HG03139 (cell line): ENCODE data around the gene ACSM5.
"Not testable (repeated sequence)": the region's sequence is repeated elsewhere in the genome, so short reads cannot be mapped to it uniquely, and the experiment has no call there.

Experiments used
- ATAC-seq: cut with Tn5 transposase; IDR thresholded peaks from one replicate; pipeline ENCODE4 v1.9.1; 2021; ENCODE audit not compliant: unreplicated experiment

ACSM5 gene

GRCh38 chr16:20398603-20399002, 10.7 kb upstream of the ACSM5 start:
- no peak for ATAC-seq

GRCh38 chr16:20399185-20399584, 10.1 kb upstream of the ACSM5 start:
- ATAC-seq = no peak

- ATAC-seq = no peak
Observed at GRCh38 chr16:20401066-20401465, 8.3 kb upstream of the ACSM5 start.

DNA sequence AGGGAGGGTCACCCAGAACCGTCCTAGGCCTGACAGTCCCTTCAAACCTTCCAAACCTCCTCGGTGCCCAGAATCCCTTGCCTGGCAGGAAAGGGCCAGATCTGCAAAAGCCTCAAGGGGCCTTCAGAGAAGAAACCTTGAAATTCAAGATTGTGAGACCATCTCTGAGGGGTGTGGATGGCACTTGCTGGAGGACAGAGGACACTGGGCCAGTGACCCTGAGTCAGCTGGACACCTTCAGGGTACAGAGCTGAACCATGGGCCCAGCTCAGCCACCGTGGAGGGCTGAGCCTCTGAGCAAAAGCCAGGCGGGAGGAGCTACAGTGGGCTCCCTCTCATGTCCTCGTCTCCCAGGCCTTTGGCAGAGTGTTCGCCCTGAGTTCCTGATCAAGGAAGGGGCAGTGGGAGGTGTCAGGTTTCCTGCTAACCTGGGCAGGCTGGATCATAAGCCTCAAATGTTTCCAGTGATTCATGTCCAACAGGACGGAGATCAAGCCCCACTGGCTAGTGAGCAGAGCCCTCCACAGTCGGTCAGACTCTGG, 7.8 kb upstream of the ACSM5 start:
- ATAC-seq = no peak

- ATAC-seq = no peak
Observed at GRCh38 chr16:20402651-20403050, 6.7 kb upstream of the ACSM5 start.

DNA sequence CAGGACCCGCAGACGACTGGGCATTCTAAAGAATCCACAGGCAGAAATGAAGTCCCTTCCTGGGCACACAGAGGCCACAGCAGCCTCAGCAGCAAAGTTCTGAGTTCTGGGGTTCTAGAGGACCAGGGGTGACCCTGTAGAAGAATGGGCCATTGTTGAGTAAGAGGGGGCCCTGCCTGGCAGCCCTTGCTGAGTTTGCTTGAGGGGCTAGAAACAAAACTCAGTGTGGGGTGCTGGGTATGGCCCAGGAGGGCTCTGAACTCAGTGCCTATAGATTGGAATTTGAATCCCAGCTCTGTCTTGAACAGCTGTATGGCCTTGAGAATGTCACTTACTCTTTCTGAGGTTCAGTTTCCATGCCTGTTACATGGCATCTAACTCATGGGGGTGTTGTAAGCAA, 4.7 kb upstream of the ACSM5 start, which contains the start of gene PDILT:
Gene PDILT, minus strand, starts transcription at position 101 of the 400 bp plus-strand sequence. CDS start 5,437 bp downstream, outside the sequence.
- no peak for ATAC-seq

DNA sequence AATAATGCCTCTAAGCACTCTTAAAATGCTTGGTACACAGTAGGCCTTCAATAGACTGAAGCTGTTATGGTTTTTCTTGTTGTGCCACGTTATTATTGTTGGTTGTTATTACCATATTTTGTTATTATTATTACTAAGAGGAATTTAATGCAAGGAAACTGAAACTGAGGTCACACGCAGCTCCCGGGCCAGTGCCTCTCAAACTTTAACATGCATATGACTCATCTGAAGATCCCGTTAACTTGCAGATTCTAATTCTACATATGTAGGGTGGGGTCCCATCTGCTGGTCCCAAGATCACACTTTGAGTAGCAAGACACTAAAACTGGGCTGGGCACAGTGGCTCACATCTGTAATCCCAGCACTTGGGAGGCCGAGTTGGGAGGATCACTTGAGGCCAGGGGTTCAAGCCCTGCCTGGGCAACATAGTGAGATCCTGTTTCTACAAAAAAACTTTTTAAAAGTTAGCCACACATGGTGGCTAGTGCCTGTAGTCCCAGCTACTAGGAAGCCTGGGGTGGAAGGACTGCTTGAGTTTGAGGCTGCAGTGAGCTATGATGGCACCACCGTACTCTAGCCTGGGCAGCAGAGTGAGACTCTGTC, 888 bp downstream of the ACSM5 start:
- no peak for ATAC-seq

DNA sequence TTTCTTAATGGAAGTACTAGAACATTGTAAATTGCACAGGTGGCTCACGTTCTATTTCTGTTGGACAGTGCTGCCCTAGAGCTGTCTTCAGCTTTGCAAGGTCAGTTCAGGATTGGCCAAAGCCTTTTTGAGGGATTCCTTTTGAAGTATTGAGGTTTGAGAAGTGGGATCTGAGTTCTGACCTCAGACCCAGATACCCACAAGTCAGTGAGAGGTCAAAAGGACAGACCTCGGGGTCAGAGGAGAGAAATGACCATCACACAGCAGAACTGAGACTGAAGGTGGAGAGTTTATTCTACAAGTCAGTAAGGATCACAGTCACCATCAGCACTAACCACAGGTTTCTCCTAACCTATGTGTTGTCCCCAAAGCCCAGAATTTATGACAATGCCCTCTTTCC, 1.7 kb downstream of the ACSM5 start:
- no peak for ATAC-seq

DNA sequence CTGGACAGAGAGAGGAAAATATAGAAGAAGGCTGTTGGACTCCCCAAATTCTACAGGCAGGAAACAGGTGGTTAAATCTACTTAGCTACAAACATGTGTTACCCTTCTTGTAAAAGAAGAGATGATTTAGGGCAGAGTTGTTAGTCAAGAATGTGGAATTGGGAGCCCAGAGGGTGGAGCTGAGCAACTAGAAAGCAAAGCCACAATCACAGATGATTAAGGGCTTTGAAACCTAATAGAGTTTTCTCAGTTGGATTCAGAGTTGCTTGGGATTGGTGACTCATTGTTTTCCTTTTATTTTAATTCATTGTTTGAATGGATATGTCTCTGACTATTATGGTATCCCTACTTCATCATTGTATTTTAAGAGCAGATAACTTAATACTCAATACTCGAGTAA, 6.2 kb downstream of the ACSM5 start:
- ATAC-seq = no peak

DNA sequence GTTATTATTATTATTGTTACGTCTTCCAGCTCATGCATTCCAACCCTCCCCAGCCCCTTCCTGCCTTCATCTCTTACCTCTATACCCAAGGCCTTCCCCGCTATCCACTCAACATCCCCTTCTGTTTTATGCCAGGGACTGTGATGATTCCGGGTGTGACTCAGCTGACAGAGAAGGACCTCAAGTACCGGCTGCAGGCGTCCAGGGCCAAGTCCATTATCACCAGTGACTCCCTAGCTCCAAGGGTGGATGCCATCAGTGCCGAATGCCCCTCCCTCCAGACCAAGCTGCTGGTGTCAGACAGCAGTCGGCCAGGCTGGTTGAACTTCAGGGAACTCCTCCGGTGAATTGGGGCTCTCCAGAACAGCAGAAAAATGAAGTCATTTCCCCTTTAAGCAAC, 9.8 kb downstream of the ACSM5 start:
- not testable (repeated sequence) for ATAC-seq

- not testable (repeated sequence) for ATAC-seq
Observed at GRCh38 chr16:20421748-20422147, 12.4 kb downstream of the ACSM5 start.

DNA sequence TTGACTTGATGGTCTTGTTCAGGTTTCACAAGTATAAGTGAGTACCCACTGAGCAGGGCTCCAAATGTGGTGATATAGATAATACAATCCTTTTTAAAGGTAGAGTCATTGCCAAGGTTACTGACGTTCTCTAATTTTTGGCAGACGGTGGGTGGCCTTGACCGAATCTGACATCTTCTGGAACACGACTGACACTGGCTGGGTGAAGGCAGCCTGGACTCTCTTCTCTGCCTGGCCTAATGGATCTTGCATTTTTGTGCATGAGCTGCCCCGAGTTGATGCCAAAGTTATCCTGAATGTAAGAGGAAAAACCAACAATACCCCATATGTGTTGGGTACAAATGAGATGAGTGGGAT, 14.4 kb downstream of the ACSM5 start:
- not testable (repeated sequence) for ATAC-seq

- ATAC-seq = no peak
Observed at GRCh38 chr16:20424129-20424866, 15.0 kb downstream of the ACSM5 start.

DNA sequence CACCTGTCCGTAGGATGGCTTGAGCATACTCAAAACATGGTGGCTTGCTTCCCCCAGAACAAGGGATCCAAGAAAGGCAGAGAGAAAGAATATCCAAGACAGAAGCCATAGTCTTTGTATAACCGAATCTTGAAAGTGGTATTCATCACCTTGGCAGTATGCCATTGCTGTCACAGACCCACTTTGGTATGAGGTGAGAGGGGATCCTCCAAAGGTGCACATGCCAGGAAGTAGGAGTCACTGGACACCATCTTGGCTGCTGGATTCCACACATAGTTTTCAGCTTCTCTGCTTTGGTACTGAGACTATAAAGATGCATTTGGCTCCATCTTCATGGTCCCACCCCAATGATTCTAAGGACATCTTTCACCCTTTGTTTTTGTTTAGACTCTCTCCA, 18.1 kb downstream of the ACSM5 start:
- not testable (repeated sequence) for ATAC-seq

DNA sequence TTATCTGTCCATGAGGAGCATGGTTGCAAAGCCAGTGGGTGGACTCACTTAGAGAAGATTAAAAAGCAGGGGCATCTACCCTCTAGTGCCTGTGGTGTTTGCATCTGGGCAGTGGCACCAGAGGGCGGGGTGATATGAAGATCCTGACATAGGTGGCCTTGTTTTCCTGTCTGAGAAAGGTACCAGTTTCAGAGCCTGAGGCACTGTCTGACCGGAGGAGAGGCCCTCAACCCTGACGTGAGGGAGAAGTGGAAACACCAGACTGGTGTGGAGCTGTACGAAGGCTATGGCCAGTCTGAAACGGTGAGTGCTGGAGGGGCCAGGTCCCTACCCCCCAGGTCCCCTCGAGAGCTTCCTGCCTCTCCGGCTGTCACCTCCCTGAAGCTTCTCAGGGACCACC, 20.2 kb downstream of the ACSM5 start:
- not testable (repeated sequence) for ATAC-seq

GRCh38 chr16:20430480-20430879, 21.1 kb downstream of the ACSM5 start:
- ATAC-seq = not testable (repeated sequence)

DNA sequence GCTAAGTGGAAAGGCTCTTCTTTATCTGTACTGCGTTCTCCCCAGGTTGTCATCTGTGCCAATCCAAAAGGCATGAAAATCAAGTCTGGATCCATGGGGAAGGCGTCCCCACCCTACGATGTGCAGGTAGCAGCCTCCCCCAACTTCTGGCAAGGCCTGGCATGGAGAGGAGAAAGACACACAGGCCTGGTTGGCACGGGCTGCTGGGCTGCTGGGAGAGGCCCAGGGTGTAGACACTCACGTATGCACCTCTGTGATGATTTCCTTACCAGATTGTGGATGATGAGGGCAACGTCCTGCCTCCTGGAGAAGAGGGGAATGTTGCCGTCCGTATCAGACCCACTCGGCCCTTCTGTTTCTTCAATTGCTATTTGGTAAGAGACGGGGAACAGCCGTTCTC, 21.6 kb downstream of the ACSM5 start:
- no peak for ATAC-seq

DNA sequence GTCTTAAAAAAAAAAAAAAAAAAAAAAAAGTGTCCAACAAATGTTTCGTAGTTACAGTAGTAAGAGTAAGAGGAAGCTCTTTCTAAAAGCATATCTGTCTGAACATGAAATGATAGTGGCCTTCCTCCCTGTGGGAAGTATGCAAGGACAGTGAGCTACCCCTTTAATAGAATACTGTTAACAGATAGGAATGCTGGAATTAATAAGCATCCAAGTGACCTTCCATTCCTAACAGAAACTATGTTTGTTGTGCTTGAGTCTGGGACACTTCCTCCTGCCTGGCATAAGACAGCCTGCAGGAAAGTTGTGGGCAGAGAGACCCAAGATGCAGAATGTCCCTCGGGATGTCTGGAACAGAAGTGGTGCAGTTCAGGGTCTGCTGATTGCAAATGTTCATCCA, 29.6 kb downstream of the ACSM5 start:
- ATAC-seq = not testable (repeated sequence)

DNA sequence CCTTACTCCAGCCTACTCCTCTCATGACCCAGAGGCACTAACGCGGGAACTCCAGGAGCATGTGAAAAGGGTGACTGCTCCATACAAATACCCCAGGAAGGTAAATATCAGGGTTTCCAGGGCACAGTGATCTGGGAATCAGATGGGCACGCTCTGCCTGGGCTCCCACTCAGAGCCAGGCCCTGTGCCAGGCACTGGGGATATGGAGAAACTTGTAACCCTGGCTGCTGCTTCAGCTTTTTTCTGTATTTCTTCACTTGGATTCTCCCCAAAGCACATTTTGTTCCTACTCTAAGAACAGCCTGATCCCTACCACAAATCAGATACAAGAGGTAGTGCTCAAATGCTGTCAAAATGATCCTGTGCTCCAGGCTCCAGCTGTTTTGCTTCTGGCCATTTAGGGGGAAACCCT, 30.5 kb downstream of the ACSM5 start:
- not testable (repeated sequence) for ATAC-seq

DNA sequence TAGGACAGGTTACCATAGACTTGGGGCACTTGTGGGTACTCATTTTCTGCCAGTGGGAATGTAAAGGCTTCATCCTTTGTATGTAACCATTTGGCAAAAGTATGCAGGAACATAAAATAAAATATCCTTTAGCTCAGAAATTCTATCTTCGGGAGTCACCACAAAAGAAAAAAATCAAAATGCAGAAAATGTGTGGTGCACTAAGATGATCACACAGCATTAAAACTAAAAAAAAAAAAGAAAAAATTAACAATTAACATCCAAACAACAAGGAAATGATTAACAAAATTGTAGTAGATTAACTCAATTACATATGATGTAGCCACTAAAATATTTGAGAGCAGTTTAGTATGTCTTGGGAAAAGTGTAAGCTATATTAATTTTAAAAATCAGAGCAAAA, 31.4 kb downstream of the ACSM5 start:
- ATAC-seq = not testable (repeated sequence)

GRCh38 chr16:20441191-20441590, 31.9 kb downstream of the ACSM5 start:
- ATAC-seq = no peak

DNA sequence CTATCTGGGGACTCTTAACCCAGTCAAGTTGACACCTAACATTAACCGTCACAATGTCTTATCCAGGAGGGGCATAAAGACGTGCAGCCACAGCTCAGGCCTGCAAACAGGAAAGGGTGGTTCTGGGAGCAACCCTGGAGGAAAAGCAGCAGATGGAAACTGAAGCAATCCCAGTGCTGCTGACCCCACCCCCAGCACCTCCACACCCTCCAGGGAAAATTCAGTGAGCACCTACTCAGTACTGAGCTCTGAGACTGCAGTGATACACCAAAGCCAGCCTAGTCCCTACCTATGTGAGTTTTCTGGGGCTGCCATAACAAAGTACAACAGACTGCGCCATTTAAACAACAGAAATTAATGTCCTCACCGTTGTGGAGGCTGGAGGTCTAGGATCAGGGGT, 32.5 kb downstream of the ACSM5 start:
- not testable (repeated sequence) for ATAC-seq
